HepG2 (cell line): ENCODE measurements around the gene KLF13. TPM values are rescaled to one million over a fixed set of nuclear protein-coding genes. Genes with fewer than 3 reads are reported as not detected.

ENCODE experiments used
- ATAC-seq: fragments of 200-7000 bp; cut with Tn5 transposase; 3 replicates; pipeline ENCODE4 v1.9.1; 2020; ENCODE audit warnings: mild to moderate bottlenecking, moderate library complexity
- BruUV-seq: library from RNA; stranded (reverse); fragments of 400-500 nt; replicated peaks from 2 replicates; lab custom pipeline; 2021; lab: Mats Ljungman, UMichigan
- CTCF ChIA-PET: fragments of 300-600 bp; formaldehyde crosslinking; extraction: SDS; loops from one replicate; lab custom pipeline; 2021; ENCODE audit warnings: low total read pairs, inconsistent platforms, low intra/inter-chr PET ratio; lab: Yijun Ruan, JAX
- POLR2A ChIA-PET: fragments of 350-600 bp; sonication (Branson Sonifier 250); formaldehyde crosslinking; loops from one replicate; lab custom pipeline; 2020; ENCODE audit warnings: antibody characterized with exemption, inconsistent platforms; lab: Yijun Ruan, JAX
- DNase-seq: peaks from one replicate; pipeline ENCODE4 v3.0.0-alpha.2; 2015; ENCODE audit warnings: low spot score
- FAIRE-seq: peaks from 3 replicates; lab custom pipeline; 2011; peaks lifted over from hg19 to GRCh38; lab: Jason Lieb, UNC
- H2AFZ ChIP-seq: one replicate; pipeline ENCODE4 v1.6.1; 2011; ENCODE audit warnings: low read length, inconsistent platforms
- H3K27ac ChIP-seq: fragments of 300-600 bp; 3 replicates; pipeline ENCODE4 v1.8.0; 2011; ENCODE audit warnings: mixed run types, mild to moderate bottlenecking, mixed read lengths, low read length, inconsistent platforms; ENCODE audit not compliant: insufficient read depth; ENCODE audit errors: extremely low read length
- H3K27me3 ChIP-seq, 2 experiments: fragments of 200-600 bp in 1 of 2; 2 replicates in 1 of 2; 3 replicates in 1 of 2; pipeline versions ENCODE4 v1.6.0 to v1.8.0; 2011; ENCODE audit warnings: low read length in 2 of 2, mild to moderate bottlenecking in 2 of 2, moderate library complexity in 2 of 2, inconsistent platforms in 1 of 2; ENCODE audit not compliant: insufficient read depth in 2 of 2, control insufficient read depth in 1 of 2
- H3K36me3 ChIP-seq, 2 experiments: fragments of 200-600 bp in 1 of 2; replicated peaks in 1 of 2; 2 replicates in 1 of 2; 3 replicates in 1 of 2; pipeline versions ENCODE4 v1.5.1 to v1.8.0; 2011; ENCODE audit warnings: low read length in 2 of 2, inconsistent platforms in 1 of 2; ENCODE audit not compliant: insufficient read depth in 2 of 2, control insufficient read depth in 1 of 2
- H3K4me1 ChIP-seq: 2 replicates; pipeline ENCODE4 v1.5.1; 2012; ENCODE audit warnings: low read length, inconsistent platforms; ENCODE audit not compliant: insufficient read depth
- H3K4me2 ChIP-seq: 2 replicates; pipeline ENCODE4 v1.6.0; 2011; ENCODE audit warnings: low read depth, low read length, inconsistent platforms
- H3K4me3 ChIP-seq, 3 experiments: fragments of 200-600 bp in 1 of 3; sonication (generic), shearing (Covaris generic) in 1 of 3; replicated peaks in 1 of 3; 2 replicates each; pipeline ENCODE4 v1.5.1; 2011 to 2016; ENCODE audit warnings: low read length in 3 of 3, inconsistent platforms in 2 of 3, low read depth in 2 of 3, mild to moderate bottlenecking in 2 of 3, control low read depth in 1 of 3, mixed read lengths in 1 of 3; ENCODE audit not compliant: insufficient read depth in 1 of 3
- H3K79me2 ChIP-seq: one replicate; pipeline ENCODE4 v1.6.1; 2011; ENCODE audit warnings: low read length, inconsistent platforms; ENCODE audit not compliant: insufficient read depth
- H3K9ac ChIP-seq: 2 replicates; pipeline ENCODE4 v1.6.0; 2011; ENCODE audit warnings: mild to moderate bottlenecking, low read depth, low read length, inconsistent platforms; ENCODE audit not compliant: insufficient read depth
- H3K9me3 ChIP-seq: 2 replicates; pipeline ENCODE4 v1.5.1; 2012; ENCODE audit warnings: mild to moderate bottlenecking, low read length
- H4K20me1 ChIP-seq: 2 replicates; pipeline ENCODE4 v1.6.0; 2011; ENCODE audit warnings: inconsistent platforms, mild to moderate bottlenecking, low read length, moderate library complexity; ENCODE audit not compliant: insufficient read depth
- ARID2 ChIP-seq: sonication (generic); formaldehyde crosslinking; IDR thresholded peaks from 2 replicates; pipeline ENCODE4 v1.8.1; 2022; ENCODE audit warnings: mild to moderate bottlenecking, missing genetic modification reagents, borderline replicate concordance
- RFXANK ChIP-seq: IDR thresholded peaks from 2 replicates; pipeline ENCODE4 v1.6.1; 2016
- SRSF1 ChIP-seq: fragments of 200-400 bp; formaldehyde crosslinking; optimal IDR thresholded peaks from 2 replicates; pipeline ENCODE3; 2017; ENCODE audit warnings: mild to moderate bottlenecking, low read depth, low read length, moderate library complexity
- ZBTB1 ChIP-seq: sonication (generic); formaldehyde crosslinking; IDR thresholded peaks from 2 replicates; pipeline ENCODE4 v1.4.0; 2020; ENCODE audit warnings: missing genetic modification reagents, borderline replicate concordance
- ZNF260 ChIP-seq: sonication (generic); formaldehyde crosslinking; IDR thresholded peaks from 2 replicates; pipeline ENCODE4 v1.4.0; 2020; ENCODE audit warnings: missing genetic modification reagents, low read depth, mild to moderate bottlenecking, borderline replicate concordance
- ZNF607 ChIP-seq: sonication (generic); formaldehyde crosslinking; IDR thresholded peaks from 2 replicates; pipeline ENCODE4 v1.5.1; 2020; ENCODE audit warnings: missing genetic modification reagents, mild to moderate bottlenecking, borderline replicate concordance
- ZSCAN20 ChIP-seq: sonication (generic); formaldehyde crosslinking; IDR thresholded peaks from 2 replicates; pipeline ENCODE4 v1.4.0; 2020; ENCODE audit warnings: missing genetic modification reagents, mild to moderate bottlenecking, borderline replicate concordance
- WGBS: methylation state at CpG from one replicate; pipeline ENCODE4 v1.1.6; 2017; ENCODE audit warnings: low lambda C conversion rate; 5-methylcytosine and 5-hydroxymethylcytosine counted together
- in situ Hi-C: cut with HindIII; loops from 2 replicates; pipeline ENCODE4 v1.10.0; 2017; ENCODE audit warnings: low pct_unique_long_range_greater_than_20kb; ENCODE audit not compliant: extremely low pct_ligation_motif_present
- intact Hi-C: fragments of 100-400 bp; cut with micrococcal nuclease; formaldehyde crosslinking; loops from one replicate; pipeline ENCODE4 v1.10.0; 2022; ENCODE audit not compliant: unreplicated experiment
- polyA plus RNA-seq, 8 experiments: library from polyadenylated mRNA; depleted of rRNA in 3 of 8; stranded (reverse) in 7 of 8; unstranded in 1 of 8; fragments of >200 nt; fragmentation: Illumina TruSeq in 4 of 8; extraction: Trizol in 4 of 8; gene quantifications; 2 replicates each; pipeline versions ENCODE4 v1.2.1 to v1.2.3, GENCODE V29; 2011 to 2016; ENCODE audit warnings: low read depth in 4 of 8, missing spikeins in 1 of 8, mixed read lengths in 1 of 8; ENCODE audit not compliant: insufficient read depth in 1 of 8
- total RNA-seq, 5 experiments: library from RNA; depleted of rRNA; stranded (reverse); fragments of >200 nt; fragmentation: Illumina TruSeq; extraction: Trizol; gene quantifications; 2 replicates each; pipeline ENCODE4 v1.2.3, GENCODE V29; 2016; ENCODE audit warnings: low read depth in 1 of 5
- TF ChIP-seq, protein P1 (sequence below): sonication (generic); formaldehyde crosslinking; IDR thresholded peaks from 2 replicates; pipeline ENCODE4 v1.4.0; 2020; ENCODE audit warnings: missing genetic modification reagents
- TF ChIP-seq, protein P2 (sequence below): sonication (generic); formaldehyde crosslinking; IDR thresholded peaks from 2 replicates; pipeline ENCODE4 v1.8.0; 2022; ENCODE audit warnings: mild to moderate bottlenecking, missing genetic modification reagents, borderline replicate concordance

KLF13 gene
- total and polyA plus RNA-seq, 2 of the 13 experiments (the other 11 are each of a cell fraction or from before 2014, with no cell fraction given), result 16.8 to 25.1 TPM

DNA sequence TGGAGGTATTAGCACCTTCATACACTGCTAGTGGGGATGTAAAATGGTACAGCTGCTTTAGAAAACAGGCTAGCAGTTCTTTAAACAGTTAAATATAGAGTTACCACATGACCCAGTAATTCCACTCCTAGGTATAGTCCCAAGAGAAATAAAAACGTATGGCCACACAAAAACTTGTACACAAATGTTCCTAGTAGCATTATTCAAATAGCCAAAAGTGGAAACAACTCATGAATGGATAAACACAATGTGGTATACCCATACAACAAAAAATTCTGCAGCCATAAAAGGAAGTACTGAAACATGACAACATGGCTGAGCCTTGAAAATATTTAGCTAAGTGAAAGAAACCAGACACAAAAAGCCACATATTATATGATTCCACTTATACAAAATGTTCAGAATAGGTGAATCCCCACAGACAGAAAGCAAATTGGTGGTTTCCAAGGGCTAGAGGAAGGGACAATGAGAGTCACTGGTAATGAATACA, 40.8 kb upstream of the KLF13 start:
- Histone ChIP-seq H3K27me3 (no peaks in the 10 kb centered on the region), H3K4me1 (peaks cover 7% of the 10 kb centered on the region), H4K20me1 (no peaks in the 10 kb centered on the region), H3K4me2 (no peak overlapping the region), H2AFZ (no peak overlapping the region), H3K27ac (no peak overlapping the region), H3K36me3 (no peaks in the 10 kb centered on the region), H3K4me3 (no peak overlapping the region), H3K79me2 (no peaks in the 10 kb centered on the region), H3K9ac (no peak overlapping the region), H3K9me3 (no peaks in the 10 kb centered on the region)
- ChIA-PET CTCF (no interaction called here), POLR2A (no interaction called here)
- WGBS, result 40% methylated on average over 1 of the region's 1 CpG
- in situ Hi-C loops, result no loop called here
- TF ChIP-seq ZSCAN20 (CRISPR knock-in tag), result no peak
- TF ChIP-seq ZNF607 (CRISPR knock-in tag), result no peak
- no peak for TF ChIP-seq ZBTB1 (CRISPR knock-in tag)
- TF ChIP-seq, protein P1, sequence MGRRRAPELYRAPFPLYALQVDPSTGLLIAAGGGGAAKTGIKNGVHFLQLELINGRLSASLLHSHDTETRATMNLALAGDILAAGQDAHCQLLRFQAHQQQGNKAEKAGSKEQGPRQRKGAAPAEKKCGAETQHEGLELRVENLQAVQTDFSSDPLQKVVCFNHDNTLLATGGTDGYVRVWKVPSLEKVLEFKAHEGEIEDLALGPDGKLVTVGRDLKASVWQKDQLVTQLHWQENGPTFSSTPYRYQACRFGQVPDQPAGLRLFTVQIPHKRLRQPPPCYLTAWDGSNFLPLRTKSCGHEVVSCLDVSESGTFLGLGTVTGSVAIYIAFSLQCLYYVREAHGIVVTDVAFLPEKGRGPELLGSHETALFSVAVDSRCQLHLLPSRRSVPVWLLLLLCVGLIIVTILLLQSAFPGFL (CRISPR knock-in tag), result no peak
- TF ChIP-seq RFXANK (CRISPR knock-in tag), result no peak
- TF ChIP-seq, protein P2, sequence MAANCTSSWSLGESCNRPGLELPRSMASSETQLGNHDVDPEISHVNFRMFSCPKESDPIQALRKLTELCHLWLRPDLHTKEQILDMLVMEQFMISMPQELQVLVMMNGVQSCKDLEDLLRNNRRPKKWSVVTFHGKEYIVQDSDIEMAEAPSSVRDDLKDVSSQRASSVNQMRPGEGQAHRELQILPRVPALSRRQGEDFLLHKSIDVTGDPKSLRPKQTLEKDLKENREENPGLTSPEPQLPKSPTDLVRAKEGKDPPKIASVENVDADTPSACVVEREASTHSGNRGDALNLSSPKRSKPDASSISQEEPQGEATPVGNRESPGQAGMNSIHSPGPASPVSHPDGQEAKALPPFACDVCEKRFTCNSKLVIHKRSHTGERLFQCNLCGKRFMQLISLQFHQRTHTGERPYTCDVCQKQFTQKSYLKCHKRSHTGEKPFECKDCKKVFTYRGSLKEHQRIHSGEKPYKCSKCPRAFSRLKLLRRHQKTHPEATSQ (CRISPR knock-in tag), result no peak
- no peak for TF ChIP-seq SRSF1
- no peak for TF ChIP-seq ARID2 (CRISPR knock-in tag)
- no peak for TF ChIP-seq ZNF260 (CRISPR knock-in tag)
- no TSS peak for BruUV-seq
- no peak for ATAC-seq
- intact Hi-C loops, result no loop called here
- FAIRE-seq, result no peak
- no peak for DNase-seq
